SIG-M5 treated with dmso at 0.1 percent for 504 hours (cell line): Measurements from ENCODE around the gene MTNR1A.

ENCODE experiments used
- DNase-seq: peaks from one replicate; lab custom pipeline; 2025; ENCODE audit not compliant: unreplicated experiment; lab: John Stamatoyannopoulos, UW

MTNR1A gene

DNA sequence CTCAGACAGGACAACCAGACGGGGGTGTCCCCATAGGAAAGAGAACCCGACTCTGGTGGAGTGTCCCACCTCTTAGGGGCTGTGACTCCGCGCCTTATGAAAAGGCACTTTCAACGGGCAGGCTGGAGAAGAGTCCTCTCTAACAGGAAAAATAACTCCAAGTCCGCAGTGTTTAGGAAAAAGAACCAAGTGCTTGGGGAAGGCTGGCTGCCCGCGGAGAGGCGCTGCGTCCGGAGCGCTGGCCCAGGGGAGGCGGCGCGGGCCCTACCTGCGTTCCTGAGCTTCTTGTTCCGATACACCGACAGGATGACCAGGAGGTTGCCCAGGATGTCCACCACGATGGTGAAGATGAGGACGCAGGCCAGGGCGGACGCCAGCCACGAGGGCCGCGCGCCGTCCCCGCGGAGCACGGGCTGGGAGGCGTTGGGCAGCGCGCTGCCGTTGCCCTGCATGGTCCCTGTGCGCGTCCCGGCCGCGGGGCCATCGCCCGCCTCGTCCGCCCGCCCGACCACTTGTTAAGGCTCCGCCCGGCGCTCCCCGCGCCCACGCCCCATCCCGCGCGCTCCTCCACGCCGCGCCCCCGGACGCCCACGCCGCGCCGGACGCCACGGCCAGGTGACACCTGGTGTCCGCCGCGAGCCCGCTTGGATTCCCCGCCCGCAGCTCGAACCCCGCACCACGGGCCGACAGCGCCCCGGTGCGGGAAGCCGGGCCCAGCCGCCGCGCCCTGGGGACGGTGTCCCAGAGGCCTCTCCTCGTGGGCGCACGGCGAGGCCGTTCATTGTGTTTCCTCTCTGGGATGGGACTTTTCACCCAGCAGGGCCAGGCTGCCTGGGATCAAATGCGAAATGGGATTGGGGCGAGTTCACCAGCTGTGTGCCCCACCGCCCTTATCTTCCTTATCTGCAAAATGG, at the start of gene MTNR1A:
Gene MTNR1A, minus strand, starts transcription at position 654 of the 914 bp plus-strand sequence. Its CDS starts 202 bp downstream, at position 452.
- DNase-seq = no peak

DNA sequence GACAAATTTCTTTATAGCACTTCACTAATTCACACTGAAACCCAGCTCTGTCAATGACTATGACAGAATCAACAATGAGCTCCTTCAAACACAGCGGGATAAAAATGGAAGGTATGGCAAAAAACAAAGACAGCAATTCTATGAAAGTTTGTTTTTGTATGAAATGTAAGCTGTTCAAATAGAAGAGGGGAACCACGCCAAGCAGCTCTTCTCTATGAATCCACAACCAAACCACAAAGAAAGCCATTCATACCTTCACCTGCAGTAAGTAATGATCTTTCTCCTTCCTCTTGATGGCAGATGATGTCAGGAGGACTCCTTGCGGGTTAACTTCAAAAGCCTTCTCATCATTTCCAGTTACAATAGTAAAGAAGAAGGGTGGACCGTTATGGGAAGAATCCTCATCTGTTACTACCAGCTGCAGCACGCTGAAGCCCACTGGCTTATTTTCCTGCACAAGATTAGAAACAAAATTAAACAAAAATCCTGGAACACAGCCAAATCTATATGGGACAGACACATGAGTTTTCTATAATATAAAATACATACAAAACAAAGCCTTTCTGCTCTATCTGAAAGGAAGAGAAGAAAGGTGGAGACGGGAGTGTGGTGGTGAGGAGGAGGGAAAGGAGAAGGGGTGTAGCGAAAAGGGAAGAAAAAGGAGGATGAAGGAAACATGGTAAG, 48.9 kb upstream of the MTNR1A start:
- DNase-seq = no peak

DNA sequence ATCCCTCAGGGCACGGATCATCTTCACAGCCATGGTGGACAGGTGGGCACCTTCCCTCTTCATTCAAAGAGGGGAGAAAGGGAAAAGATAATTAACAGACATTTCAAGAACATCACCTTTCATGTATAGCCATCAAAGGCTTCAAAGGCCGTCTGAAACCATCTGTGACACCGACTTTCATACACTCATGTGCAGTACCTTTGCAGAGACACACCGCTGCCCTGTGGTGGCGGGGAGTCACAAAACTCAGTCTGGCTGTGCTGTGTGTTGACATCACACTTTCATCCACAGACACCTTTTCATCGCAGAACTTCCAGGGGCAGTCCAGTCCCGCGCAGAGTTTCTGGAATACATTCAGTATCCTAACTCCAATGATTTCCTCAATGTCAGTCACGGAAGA, 47.6 kb upstream of the MTNR1A start:
- DNase-seq = no peak

DNA sequence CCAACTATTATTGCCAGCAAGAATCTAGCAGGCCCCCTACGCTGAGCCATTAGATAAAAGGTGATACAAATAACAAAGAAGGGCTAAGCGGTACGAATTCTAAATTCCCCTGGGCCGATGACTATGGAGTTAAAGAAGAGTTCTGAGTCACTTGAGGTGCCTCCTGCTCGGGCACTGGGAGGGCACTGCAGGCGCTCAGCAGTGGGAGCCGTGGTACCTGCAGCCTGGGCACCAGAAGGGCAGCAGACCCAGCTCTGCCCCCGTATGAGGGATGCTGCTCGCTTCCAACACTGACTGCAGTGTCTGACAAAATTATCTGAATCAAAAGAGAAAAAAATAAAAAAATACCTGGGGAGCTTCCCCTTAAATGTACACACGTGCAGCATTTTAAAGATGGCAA, 44.1 kb upstream of the MTNR1A start:
- no peak for DNase-seq

- DNase-seq = no peak
Measured at GRCh38 chr4:186598686-186599085, 43.3 kb upstream of the MTNR1A start.

GRCh38 chr4:186596850-186597390, 41.6 kb upstream of the MTNR1A start:
- DNase-seq = no peak

- no peak for DNase-seq
Measured at GRCh38 chr4:186596346-186596745, 41.0 kb upstream of the MTNR1A start.

DNA sequence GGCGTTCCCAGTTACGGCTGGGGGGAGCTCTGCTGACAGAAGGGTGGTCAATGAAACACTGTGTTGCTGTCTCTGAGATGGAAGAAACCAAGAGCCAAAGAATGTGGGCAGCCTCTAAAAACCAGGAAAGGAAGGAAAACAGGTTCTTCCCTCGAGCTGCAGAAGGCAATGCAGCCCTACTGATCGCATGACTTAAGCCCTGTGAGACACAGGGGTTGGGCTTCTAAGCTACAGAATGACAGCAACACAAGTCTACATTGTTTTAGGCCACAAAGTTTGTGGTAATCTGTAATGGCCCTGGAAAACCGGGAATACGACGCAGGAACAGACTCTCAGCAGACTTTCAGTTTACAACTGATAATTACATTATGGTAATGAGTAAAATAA, 38.2 kb upstream of the MTNR1A start:
- DNase-seq = no peak

GRCh38 chr4:186592966-186593586, 37.7 kb upstream of the MTNR1A start:
- no peak for DNase-seq

DNA sequence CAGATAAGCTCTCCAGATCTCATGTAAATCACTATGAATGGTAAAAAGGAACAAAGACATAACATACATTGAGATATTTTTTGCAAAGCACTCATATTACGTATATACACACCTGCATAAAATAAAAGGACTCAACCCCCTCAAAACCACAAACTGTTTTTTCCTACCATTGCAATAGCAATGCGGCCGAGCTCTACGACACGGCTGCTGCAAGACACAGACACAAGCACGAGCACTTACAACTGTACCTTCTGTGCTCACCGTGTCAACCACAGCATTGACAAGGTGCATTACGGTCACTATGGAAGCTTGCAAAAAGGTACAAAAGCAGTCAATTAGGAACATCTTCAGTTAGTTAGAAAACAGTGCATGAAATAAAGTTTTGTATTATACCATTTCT, 37.1 kb upstream of the MTNR1A start:
- DNase-seq = no peak

GRCh38 chr4:186591651-186592050, 36.3 kb upstream of the MTNR1A start:
- no peak for DNase-seq

DNA sequence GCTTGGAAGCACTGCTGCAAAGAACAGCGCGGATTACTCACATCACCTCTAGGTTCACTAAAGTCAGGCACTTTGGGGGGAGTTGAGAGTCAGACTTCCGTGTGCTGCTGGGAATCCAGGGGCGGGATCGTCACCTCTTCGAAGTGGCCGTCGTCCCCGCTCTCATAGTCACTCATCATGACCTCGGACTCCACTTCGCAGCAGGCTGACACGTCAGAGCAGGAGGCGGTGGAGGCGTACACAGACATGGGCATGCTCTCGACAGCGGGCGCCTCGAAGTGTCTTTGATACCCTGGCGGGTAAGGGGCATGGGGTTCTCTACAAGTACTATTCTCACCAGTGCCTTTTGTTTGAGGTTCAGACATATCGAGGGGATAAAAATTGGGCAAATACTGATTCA, 33.1 kb upstream of the MTNR1A start:
- DNase-seq = no peak

DNA sequence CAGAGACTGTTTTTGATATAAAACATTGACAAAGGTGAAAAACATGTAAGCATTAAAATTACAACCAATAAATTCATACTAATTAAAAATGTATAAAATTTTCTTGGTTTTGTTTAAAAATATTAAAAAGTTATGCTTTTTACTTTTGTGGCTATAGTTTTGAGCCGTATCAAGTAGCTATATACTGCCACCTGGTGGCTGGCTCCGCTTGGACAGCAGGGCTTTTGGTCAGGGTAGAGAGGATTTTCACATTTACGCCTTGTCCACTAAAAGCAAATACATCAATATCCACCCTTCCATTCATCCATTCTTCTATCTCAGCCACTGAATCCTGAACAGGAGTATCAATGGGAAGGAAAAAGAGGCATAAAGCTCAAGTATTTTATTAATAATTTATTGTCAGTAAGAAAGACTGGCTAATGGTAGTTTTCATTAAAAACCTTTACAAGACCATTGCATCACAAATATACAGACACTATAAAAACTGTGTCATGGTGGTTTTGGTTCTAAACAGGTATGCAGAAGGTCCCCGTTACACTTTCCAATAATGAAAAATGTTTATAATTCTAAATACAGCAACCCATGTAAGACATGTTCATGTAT, 32.1 kb upstream of the MTNR1A start:
- peak; percentile 7 for DNase-seq

GRCh38 chr4:186586205-186586604, 30.8 kb upstream of the MTNR1A start:
- DNase-seq = no peak

DNA sequence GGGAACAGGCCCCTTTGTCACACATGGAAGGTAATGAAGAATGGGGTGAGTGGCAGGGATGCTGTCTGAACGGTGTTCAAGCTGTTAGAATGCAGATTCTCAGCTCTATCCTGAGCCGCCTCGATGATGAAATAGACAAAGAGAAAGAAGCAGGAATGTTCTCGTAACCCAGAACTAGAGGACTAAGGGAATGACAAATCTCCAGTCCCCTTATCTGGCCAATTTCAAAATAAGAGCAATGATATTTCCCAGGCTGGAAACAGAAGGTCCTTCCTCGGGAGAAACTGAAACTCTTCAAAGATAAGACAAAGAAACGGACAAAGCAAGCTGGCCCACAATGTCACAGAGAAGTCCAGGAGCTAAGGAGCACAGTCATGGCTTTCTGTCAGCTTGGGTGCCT, 29.5 kb upstream of the MTNR1A start:
- no peak for DNase-seq

- DNase-seq = no peak
Measured at GRCh38 chr4:186581421-186581820, 26.1 kb upstream of the MTNR1A start.

GRCh38 chr4:186580669-186581068, 25.3 kb upstream of the MTNR1A start:
- DNase-seq = no peak

GRCh38 chr4:186570193-186570996, 15.0 kb upstream of the MTNR1A start:
- no peak for DNase-seq

DNA sequence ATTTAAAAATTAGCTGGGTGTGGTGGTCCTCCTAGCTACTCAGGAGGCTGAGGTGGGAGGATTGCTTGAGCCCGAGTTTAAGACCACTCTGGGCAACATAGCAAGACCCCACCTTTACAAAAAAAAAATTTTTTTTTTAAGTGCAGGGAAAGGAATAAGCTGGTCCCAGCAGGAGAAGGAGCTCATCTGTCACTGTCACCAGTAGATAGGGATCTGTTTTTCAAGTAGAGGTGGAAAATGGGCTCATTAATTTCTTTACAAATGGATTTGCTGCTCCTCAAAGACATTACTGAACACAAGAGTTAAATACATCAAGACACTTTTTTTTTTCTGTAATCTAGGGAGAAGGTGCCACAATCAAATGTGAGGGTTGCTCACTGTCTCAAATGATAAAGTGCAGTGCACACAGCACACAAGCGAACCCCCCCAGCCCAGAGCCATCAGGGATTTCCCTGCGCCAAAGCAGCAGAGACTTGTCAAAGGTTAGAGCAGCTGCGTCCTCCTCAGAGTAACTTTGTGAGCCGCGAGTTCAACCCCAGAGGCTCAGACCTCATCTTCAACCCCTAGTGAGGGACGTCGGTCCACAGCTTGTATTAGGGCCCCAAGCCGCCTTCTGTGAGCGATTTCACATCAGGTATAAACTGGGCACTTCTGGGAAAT, 14.3 kb upstream of the MTNR1A start:
- DNase-seq = no peak

DNA sequence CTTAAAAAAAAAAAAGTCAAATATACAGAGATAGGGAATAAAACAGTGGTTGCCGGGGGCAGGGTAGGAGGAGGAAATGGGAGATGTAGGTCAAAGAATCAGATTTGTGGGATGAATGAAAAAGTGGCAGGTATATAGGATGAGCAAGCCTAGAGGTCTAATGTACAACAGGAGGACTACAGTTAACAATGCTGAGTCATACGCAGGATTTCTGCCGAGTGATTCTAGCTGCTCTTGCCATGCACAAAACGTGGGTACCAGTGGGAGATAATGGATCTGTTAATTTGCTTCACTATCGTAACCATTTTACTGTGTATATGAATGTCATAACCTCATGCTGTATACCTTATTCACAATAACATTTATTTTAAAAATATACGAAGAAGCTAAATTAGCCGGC, 10.7 kb upstream of the MTNR1A start:
- DNase-seq = no peak
